COR-L47 (cell line): ENCODE results near the gene TNFRSF13B.
"Not testable (repeated sequence)": the region's sequence is repeated elsewhere in the genome, so short reads cannot be mapped to it uniquely, and the experiment has no call there.

Source experiments
- DNase-seq: peaks from one replicate; lab custom pipeline; 2025; lab: John Stamatoyannopoulos, UW

TNFRSF13B gene

DNA sequence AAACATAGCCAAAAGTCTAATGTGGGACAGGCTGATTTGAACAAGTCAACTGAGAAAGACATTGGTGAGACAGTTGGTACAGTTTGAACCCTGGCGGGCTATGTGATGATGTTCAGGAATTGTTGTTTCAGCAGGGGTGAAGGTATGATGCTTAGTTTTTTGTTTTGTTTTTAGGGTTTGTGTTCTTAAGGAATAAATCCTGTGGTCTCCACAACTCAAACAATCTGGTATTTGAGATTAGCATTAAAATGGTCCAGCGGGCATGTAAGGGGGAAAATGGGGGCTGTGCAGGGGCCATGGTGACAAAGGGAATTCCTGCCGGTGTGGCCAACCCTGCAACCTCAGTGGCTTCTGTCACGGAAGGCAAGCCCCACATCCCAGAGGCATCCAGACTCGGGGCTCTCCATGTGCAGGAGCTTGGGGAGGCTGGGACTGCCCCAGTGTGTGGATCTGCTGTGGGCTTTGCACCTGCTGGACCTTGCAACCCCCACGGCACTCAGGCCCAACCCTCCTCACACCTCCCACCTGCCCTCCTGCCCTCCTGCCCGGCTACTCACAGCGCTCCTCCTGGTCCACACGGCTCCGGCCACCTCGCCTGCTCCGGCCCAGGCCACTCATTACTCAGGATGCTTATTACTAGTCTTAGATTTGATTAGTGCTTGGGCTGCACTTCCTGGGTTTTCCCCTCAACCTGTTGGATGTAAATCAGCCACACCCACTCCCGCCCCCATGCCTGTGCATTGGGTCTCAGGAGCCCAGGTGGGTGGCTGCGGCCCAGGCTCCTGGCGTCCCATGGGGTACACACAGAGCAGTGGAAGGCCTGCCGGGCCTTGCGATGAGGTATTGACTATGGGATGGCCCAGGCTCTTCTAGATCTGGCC is at the start of gene TNFRSF13B:
TNFRSF13B (minus strand) TSS at position 661 of the 881 bp plus-strand sequence; CDS start at position 618, 43 bp downstream.
- DNase-seq = no peak

DNA sequence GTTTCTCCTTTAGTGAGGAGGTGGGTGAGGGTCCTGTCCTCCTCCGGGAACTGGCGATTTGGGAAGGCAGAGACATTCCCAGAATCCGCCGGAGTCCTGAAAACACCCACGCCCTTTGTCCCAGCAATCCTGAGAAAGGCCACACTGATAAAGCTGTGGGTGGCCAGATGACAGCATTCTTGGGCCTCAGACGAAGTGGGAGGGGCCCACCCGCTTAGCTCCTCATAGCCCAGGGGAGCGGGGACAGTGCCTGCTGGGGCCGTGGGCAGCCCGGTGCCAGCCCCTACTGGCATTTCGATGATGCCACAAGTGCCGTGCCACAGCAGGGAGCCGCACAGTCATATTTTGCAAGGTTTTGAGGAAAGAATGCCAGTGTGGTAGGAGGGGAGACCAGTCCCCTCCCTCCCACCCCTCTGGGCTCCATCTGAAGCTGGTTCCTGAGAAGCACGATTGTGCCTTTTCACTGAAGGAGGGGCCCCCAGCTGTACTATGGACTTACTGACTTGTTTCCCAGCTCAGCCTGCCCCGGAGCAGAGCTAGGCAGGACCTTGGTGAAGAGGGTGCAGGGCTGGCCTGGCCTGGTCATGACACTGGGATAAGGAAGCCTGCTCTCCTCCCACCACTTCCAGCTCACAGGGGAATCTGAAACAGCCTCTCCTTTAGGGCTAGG is 49.4 kb upstream of the TNFRSF13B start:
- DNase-seq = no peak

DNA sequence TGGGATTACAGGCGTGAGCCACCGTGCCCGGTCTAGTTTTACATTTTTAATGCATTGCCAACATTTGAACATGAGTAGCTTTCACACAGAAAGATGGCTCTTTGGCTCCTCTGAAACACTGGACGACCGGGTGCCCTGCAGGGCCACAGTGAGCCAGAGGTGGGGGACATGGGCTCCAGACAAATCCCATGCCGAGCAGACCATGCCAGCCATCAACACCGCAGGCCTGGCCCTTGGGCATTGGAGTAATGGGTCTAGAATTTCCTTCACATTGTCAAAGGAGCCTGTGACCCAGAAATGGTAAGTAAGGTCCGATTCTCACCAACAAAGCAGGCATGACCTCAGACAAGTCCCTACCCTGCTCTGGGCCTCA is 48.9 kb upstream of the TNFRSF13B start:
- DNase-seq = no peak

DNA sequence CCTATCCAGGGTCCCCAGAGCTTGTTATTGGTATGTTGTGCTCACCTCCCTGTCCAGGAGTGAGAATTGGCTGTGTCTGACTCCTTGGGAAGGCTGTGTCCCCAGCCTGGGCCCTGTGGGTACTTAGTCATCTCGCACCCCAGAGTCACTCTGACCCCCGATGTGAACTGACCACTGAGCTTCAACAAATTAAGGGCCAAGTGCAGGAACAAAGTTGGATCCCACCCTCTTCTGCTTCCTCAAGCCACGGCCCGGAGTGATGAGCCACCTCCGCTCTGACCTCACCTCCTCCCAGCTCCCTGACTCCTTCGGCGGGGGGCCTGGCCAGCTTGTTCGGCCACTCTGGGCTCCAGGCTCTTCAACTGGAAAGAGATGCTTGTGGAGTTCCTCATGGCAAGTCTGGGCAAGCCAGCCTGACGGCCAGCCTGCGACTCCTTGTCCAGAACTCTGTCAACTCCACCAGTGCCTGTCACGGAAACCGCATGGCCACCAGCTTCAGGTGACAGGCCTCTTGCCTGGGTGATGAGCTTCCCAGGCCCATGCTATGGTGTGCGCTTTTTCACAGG is 48.1 kb upstream of the TNFRSF13B start:
- DNase-seq = no peak

DNA sequence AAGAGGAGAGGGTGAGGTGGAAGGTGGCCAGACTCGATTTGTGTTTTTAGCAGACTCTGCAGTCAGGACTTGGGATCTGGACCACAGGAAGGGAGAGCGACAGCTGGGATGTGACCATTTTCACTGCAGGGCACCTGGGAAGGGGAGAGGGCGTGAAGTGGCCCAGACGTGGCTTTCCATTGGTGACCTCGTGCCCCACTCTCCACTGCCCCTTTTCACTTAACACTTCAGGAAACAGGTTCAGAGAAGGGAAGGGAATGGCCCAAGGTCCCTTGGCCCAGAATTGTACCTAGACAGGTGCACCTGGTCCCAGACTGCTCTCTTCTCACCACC is 47.5 kb upstream of the TNFRSF13B start:
- DNase-seq = no peak

DNA sequence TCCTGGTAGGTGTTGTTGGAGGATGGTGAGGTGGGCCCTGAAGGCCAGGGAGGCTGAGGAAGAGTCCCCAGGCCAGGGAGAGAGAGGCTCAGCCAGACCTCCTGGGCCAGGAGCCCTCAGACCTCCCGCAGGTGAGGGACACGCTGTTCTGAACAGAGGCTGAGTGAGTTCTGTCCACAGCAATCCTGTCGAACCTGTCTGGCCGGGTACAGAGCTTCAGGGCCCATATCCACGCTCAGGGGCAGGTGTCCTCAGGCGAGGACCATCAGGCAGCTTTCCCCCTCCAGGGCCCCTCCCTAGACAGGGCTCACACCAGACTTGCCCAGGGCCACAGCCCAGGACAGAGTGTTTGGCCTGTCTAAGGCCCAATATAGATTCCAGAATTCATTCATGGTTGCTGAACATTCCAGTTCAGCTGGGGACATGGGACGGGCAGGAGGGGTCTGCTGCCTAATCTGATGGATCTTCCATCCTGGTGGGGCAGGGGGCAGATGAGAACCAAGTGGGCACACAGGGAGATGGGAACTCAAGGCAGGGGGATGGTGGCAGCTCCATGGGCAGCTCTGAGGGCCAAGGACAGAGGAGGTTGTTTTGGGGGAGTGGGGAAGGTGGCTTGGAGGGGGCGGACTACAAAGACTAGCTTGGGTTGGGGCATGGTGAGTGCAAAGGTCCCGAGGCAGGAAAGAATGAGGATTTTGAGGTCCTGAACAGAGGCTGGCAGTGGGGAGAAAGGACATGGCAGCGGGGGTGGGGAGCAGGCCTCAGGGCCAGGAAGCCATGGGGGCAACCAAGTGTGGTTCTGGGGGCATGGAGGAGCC is 46.9 kb upstream of the TNFRSF13B start:
- no peak for DNase-seq

DNA sequence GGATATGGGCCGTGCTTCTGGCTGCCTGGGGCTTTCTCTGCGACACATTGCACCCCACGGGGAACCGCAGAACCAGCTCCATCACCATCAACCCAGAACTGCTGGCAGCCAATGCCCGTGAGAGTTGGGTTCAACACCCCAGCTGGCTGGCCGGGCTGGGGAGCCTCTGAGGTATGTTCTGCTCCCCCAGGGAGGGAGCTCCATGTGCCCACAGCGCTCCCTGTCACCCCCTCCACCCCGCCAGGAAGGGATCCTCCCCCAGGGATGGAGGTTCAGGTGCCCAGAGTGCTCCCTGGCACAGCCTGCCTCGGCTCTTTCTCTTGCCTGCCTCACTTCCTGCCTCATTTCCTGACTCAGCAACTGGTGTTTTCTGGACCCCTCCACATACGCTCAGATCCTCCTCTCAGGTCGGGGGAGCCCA is 46.1 kb upstream of the TNFRSF13B start:
- no peak for DNase-seq

DNA sequence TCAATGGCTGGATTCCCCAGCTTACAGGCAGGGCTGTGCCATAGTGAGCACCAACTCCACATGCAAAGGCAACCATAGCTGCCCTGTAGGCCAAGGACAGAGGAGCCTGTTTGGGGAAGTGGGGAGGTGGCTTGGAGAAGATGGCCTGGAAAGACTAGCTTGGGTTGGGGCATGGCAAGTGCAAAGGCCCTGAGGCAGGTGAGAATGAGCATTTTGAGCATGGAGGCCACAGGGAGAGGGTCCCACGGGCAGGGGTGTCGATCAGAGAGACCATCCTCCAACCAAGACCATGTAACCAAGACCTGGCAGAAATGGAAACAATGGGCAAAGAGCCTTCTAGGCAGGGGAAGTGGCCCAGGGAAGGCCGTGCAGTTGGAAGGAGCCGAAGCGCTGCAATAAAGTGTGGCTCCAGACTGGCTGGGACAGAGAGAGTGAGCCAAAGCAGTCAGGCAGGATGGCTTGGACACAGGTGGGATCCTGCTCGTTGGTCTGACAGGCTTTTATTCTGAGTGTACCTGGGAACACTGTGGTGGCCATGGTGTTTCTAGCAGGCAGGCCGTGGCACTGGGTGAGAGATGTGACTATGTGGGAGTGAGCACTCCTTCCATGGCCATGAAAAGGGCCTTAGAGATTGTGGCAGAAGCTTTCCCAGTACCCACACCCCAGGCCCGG is 45.6 kb upstream of the TNFRSF13B start:
- DNase-seq = no peak

DNA sequence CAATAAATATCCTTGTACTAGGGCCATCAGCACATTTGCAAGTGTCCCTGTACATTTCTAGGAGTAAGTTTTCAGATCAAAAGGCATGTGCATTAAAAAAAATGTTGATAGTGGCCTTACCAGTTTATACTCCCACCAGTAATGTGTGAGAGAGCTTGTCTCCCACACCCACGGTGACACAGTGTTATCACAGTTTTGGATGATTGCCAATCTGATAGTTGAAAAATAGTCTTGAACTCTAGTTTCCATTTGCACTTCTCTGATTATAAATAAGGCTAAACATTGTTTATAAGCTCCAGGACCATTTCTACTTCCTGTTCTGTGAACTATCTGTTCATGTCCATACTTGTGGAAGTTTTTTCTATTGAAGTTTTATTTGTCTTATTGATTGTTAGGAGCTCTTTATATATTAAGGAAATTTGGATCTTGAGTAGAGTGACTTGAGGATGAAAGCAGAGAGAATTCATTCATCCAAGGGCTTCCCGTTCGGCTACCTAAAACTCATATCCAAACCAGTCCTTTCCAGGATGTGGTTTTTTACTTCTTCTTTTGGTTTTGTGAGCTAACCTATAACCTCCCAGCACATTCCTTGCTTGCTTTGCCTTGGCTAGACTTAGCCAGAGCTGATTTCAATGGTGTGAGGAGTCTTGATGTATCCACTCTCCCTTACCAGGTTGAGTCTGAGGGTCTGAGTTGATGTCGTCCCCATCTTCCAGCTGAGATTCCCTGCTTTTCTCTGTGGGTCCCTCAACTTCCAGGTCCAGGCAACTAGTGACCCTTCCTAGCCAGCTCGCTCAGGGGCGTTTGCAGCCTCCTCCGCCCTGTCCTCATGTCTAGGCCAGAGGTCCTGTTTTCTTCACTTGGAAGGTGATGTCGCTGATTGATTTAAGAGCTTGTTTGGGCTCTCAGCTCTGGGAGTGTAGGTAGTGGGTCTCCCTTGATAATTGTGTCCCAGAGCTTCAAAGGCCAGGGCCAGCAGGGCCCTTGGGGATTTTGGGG is 44.6 kb upstream of the TNFRSF13B start:
- not testable (repeated sequence) for DNase-seq

DNA sequence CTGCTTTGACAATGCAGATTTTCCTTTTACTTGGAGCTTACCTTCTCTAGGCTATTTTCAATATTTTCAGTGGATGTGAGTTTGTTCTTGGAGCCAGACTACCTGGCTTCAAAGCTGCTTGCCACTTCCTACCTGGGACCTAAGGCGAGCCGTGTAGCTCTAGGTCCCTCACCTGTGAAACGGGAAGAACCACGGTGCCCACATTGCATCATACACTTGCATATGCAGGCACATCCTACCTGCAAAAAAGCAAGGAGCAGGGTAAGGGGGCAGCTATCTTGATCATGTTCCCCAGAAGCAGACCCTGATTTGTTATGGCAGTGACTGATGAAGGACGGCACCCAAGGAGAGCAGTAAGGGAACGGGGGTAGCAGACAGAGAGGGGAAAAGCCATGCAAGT is 43.3 kb upstream of the TNFRSF13B start:
- no peak for DNase-seq

DNA sequence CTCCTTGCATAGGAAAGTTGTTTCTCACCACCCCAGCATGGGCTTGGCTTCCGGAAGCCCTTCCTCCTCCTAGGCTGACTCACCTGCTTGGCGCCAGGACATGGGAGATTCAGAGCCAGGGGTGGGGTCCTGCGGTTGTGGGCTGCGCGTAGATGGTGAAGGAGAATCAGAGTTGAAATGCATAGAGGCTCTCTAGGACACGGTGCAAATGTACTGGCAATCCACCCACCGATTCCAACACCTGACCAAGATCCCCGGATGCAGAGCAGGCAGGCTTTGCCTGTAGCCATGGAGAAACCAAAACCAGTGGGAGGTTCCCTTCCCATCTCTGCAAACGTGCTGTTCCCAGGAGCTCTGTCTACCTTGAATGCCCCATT is 42.8 kb upstream of the TNFRSF13B start:
- not testable (repeated sequence) for DNase-seq

DNA sequence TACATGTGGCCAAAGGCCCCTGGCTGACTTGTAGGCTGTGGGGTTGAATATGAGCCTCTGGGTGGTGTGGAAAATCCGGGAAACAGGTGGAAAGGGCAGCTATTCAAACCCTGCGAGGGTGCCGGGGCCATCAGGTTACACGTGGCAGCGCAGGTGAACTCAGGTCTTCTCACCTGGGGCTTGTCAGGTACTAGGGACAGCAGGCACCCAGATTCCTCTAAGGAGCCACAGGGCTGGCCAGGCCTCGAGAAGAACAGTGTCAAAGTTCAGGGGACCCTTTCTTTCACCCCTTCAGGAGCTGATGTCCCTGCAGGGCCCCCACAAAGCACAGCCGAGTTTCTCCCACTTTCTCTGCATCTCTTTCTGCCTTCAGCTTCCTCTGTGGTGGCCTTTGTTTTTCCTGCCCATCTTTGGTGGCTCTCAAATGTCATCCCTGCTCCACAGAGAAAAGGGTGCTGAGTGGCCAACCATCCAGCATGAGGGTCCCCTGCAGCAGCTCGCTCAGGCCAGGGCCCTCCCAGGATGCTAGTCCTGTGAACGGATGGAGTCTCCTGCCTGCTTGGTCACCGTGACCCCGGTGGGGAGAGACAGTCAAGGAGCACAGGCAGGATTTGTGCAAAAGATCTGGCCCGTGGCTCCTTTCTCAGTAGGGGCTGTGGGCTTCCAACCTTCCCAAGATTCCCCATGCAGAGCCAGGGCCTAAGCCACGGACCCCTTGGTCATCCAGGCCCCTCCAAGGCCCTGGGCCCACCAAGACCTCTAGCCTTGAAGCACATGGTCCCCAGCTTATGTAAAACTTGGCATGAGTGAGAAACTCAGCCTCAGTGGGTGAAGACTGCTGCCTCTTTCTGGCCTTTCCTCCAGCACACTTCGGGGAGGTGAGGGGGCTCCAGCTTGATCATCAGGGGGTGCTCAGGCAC is 42.2 kb upstream of the TNFRSF13B start:
- not testable (repeated sequence) for DNase-seq

DNA sequence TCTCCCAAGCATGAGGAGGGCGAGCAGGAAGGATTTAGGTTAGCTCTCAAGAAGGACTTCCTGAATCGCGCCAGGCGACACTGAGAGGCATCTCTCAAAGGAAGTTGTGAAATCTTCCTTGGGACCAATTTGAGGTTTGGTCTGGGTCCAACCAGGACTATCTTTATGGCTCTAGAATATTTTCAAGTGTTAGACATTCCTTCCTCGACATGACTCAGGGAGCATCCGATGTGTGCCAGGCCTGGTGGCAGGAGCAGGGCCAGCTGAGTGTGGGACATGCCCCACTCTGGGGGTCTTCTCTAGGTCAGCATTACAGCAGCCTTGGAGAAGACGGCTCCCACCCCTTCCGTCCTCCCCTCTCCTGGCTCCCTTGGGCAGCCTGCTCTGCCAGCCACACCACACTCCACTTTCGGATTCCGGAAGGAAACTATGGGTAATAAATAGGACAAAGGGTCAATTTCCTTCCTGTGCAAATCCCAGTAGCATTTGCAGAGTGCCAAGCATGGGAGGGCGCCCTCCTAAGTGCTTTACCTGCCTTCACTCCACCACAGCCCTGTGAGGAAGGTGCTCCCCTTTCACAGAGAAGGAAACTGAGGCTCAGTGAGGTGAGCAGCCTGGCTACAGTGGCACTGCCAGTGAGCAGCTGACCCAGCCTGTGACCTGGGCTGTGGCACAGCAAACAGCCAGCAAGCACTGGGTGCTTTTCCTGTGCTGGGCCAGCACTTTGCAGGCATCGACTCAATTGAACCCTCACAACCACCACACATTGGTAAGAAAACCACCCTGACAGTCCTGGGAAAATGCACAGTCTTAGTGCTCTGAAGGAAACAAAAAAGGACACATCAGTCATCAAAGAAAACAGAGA is 39.4 kb upstream of the TNFRSF13B start:
- not testable (repeated sequence) for DNase-seq

DNA sequence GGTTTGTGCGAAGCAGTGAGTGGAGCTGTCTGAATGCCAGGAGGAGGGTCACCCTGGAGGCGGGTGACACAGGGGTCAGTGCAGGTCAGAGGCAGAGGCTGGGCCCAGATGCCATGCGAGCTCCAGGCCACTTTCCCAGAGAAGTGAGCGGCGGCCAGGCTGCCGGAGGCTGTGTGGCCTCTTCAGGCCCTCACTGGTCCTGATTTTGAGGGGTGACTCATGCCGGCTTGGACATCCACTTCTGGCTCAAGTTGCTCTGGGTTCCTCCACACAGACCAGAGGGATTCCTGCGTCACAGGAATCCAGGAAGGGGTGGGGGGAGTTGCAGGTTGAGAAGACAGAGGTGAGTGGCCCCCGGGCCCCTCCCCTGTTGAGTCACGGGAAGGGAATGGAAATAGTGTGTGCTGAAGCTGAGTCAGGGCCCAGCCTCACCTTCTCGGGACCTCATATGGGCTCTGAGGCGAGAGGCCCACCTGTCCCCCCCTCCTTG is 38.7 kb upstream of the TNFRSF13B start:
- not testable (repeated sequence) for DNase-seq

DNA sequence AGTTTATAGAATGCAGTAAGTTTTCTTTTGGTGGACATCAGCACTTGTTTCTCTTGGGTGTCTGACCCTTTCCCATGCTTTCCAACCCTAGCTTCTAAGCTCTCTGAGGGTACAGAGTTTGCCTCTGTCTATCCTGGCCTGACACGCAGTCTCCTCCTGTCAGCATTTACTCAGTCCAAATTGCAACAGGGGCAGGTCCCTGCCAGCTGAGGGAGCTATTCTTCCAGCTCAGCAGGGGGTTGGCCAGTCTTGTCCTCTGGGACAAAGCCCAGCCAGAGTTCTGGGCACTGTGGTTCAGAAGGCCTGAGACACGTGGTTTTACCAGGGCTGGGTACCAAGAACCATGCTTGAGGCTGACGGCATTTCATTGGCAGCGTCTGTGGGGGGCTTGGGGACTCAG is 38.1 kb upstream of the TNFRSF13B start:
- DNase-seq = not testable (repeated sequence)

DNA sequence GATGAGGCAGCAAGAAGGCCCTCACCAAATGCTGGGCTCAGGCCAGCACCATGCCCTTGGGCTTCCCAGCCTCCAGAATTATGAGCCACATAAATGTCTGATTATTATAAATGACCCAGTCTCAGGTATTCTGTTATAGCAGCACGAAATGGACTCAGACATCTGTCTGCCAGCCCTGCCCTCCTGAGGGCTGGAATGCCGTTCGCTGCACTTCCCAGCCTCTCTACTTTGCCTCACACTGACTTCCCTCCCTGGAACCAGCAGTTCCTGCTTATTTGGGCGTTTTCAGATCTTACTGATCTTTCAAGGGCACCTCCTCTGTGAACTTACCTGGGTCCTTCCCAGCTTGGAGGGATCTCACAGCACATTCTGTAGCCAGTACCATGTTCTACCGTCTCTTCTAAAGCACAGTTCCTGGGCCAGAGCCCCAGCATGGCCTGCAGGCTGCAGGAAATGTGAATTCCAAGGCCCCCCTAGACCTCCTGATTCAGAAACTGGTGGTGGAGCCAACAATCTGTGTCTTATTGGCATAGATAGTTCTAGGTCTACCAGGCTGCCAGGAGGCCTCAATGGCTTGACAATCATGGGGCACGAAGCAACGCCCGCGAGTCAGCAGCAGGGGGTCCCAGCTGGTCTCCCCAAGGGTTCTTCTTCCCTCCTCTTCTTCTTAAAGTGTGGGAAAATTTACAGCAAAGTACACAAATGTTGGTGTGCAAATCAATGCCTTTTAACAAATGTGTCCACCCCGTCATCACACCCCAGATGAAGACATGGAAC is 36.9 kb upstream of the TNFRSF13B start:
- not testable (repeated sequence) for DNase-seq

DNA sequence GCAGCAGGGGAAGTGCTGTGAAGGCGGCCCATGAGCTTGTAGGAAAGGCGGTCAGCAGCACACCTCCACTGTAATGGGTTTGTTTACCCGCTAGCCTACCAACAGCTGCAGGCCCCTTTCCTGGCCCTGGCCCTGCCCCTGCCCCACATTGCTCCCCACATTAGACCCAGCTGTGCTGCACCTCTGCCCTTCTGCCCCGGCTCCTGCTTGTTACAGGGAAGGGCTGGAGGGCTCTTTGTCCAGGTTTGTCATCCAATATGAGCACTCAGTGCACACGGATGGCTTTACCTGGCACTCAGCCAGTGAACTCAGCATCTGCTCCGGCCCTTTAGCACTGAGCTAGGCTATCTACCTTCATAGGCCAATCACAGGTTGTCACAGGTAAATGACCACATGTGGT is 36.0 kb upstream of the TNFRSF13B start:
- DNase-seq = not testable (repeated sequence)
